HG03558 (cell line): ENCODE results near the gene MCRIP1.

ENCODE experiments used
- ATAC-seq: cut with Tn5 transposase; IDR thresholded peaks from one replicate; pipeline ENCODE4 v1.9.1; 2021; ENCODE audit warnings: moderate number of reproducible peaks; ENCODE audit not compliant: unreplicated experiment; ENCODE audit errors: extremely low read depth

The MCRIP1 gene

DNA sequence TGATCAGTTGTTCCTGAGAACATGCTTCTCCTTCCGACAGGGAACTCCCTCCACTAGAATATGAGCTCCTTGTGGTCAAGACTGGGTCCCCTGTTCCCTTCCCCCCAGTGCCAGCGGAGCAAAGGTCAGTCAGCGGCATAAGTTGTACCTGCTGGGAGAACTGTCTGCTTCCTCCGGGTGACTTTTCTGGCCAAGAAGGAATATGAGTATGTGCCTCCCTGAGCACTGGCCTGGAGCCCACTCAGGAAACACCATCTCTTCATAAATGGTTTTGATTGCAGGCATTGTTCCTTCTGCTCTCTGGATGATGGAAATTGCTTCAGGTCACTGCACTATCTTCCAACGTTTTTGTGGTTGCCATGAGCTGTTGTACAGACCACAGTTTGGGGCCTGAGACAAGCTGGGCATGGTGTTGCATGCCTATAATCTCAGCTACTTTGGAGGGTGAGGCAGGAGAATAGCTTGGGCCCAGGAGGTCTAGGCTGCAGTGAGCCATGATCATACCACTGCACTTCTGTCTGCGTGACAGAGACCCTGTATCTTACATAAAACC, 30.1 kb upstream of the MCRIP1 start:
- no peak for ATAC-seq

DNA sequence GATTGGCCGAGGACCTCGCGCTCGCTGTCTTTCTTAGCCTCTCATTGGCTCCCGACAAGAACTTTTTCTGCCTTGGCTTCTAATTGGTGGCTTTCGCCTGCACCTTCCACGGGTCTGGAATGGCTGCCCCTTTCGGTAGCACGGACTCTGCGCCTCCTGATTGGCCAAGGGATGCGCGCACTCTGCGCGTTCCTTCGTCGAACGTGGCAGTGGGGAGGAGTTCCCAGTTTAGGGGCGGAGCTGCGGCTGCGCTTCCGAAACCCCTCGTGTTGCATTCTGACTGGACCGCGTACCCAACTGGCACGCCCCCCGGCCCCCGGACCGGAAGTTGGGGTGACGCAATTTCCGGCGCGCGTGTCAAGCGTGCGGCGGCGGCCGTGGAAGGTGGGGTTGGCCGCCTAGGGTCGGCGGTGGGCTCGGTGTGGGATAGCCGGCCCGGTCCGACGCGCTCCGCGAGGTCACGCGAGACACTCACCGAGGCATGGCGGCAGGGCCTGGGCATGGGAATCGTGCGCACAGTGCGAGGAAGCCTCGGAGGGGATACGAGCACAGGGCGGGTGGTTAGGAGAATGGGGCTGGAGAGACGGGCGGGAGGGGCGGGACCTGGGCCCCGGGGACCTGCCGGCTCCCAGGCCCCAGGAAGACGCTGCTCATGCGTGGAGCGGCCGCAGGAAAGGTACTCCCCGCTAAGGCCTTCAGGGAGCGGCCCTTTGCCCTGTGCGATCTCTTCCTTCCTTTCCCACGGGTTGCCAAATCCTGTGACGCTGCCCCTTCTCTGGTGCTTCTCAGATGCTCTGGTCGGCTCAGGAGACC, 27.9 kb upstream of the MCRIP1 start:
- ATAC-seq, result peak; percentile 71

DNA sequence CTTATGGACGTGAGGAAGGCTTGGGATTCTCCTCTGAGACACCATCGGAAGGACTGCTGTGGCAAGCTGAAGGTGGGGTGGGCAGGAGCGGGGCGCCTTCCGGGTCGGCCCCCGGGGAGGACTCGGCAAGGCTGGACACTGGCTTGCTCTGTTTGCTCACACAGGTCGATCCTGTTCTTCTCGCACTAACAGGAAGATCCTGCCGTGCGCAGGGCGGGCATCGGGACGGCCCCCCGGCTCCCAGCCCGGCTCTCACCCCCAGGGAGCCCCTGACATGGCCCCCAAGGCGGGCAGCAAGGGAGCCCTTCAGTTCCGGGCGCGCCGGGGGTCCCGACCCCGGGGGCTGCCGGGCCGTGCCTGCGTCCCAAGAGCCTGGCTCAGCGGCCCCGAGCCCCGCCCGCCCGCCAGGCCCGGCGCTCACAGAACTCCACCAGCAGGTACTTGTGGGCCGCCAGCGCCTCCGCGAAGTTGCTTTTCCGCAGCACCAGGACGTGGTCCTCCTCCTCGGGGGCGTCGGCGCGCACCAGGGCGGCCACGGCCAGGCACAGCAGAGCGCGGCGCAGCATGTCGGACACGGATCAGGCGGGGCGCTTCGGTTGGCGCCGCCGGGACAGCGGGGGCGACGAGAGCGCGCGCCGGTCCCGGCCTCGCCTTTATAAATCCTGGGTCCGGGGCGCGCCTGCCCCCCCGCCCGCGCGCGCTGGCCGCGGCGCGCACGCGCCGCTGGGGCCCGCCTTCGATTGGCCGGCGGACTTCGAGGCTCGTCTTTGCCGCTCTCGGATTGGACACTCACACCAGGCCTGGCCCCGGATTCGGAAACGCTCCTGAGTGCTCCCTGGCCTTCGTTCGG, 27.0 kb upstream of the MCRIP1 start, which contains the start of gene P4HB:
Gene P4HB, minus strand, starts transcription at position 630 of the 850 bp plus-strand sequence. Its CDS starts 64 bp downstream, at position 566.
- ATAC-seq, result no peak

DNA sequence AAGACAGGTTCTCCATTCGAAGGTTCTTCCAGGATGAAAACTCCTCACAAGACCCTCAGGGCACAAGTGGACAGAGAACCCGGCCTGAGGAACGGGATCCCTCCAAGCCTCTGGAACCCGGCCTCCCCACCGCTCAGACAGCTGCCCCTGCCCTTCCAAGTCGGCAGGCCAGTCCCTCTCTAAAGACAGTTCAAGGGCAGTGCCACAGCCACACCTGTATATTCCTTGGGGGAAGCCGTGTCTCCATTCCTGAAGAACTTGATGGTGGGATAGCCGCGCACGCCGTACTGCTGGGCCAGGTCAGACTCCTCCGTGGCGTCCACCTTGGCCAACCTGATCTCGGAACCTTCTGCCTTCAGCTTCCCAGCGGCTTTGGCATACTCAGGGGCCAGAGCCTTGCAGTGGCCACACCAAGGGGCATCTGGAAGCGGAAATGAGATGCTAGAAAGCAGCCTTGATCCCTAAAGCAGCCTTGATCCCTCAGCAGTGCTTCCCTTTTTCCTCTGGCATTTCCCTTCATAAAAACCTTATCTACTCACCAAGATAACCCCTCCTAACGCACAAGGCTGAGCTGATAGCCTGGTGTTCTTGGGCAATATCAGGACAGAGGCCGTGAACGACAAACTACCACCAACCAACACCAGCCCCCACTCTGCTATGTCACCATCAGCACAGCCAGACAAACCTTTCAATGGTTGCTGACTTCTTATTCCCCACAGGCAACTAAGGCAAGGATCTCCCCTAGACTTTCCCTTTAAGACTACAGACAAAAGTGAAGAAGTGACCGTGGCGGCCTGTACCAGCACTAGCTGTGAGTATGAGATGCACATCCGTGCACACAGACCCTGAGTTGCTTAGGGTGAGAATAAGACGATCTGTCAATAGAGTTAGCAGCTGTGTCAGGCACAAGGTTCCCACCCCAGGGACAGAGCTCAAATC, 26.1 kb upstream of the MCRIP1 start:
- ATAC-seq, result no peak

DNA sequence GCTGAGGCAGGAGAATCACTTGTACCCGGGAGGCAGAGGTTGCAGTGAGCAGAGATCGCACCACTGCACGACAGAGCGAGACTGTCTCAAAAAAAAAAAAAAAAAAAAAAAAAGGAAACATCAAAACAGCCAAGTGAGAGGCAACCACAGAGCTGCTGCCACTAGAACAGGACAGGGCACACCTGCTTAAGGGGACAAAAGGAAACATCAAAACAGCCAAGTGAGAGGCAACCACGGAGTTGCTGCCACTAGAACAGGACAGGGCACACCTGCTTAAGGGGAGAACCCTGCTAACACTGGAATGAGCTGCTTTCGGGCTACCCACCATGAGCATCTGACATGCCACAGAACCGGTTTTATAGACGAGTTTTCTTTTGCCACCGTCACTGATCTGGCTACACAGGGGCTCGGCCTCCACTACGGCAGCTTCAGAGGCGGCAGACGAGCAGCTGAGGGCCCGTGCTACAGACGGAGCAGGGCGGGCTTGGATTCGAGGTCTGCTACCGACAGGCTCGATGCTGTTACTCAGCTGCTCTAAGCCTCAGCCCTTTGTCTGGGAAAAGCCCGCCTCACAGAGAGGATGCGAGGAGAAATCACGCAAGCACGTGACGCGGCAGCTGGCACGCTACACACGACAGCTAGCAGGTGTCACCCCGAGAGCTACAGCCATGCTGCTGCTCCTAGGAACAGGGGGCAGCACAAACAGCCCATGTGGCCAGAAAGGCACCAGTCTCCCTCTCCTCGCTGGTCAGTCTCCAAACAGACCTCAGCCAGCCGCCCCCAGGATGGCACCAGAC, 25.3 kb upstream of the MCRIP1 start:
- ATAC-seq, result no peak

DNA sequence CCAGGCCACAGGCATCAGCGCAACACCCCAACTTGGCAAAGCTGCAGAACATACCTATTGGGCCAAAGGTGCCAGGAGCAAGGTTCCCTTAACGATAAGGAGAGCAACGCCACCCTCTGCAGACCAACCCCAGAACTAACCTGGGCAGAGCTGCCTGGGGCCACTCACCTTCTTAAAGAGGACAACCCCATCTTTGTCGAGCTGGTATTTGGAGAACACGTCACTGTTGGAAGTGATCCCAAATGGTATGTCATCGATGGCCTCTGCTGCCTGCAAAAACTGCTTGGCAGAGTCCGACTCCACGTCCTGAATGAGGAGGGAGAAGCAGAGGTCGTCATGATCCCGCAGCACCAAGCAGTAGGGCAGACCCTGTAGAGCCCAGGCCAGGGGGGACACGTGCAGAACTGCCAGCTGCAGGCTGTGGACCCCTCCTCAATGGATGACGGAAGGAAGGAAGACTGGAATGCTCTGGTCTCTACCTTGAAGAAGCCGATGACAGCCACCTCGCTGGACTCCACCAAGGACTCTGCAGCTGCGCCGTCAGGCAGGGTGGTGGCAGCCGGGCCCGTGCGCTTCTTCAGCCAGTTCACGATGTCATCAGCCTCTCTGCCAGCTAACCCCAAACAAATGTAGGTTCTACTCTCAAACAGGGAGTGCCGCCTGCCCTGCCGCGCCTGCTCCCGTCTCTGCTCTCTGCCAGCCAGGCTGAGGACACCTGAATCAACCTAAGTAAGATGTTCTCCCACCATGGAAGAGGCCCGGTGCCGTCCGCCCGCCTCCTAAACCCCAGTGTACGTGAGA, 22.1 kb upstream of the MCRIP1 start:
- no peak for ATAC-seq

DNA sequence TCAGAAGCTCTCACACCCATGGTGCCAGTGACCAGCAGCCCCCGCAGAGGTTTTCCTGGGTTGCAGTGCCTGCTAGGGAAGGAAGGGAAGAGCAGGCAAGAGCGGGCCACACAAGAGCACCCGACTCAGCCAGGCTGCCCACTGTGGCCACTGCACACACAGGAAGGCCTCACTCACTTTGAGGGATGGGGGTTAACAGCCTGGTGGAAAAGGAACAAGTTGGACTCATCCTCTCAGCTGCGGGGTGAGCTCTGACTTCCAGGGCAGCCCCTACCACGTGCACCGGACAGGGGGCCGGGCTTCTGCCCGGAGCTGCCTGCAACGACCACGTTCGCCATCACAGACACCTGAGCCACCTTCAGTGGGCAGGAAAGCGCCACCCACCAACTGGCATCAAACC, 19.1 kb upstream of the MCRIP1 start:
- ATAC-seq, result no peak

DNA sequence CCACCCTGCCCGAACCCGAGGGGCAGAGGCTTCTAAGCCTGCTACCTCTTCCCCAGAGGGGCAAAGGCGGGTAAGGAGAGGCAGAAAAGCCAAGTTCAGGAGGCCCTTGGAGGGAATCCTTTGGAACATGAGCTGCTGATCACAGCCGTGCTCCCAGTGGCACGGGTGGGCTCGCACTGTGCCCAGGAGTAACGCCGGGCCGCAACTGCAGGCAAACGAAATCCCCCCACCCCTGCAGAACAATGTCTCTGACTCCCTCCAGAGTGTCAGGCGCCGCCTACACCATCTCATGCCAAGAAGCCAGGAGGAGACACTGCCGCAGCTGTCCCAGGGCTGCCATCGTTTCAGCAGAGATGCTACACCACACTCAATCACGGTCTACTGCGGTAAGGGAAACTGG, 18.3 kb upstream of the MCRIP1 start:
- no peak for ATAC-seq

DNA sequence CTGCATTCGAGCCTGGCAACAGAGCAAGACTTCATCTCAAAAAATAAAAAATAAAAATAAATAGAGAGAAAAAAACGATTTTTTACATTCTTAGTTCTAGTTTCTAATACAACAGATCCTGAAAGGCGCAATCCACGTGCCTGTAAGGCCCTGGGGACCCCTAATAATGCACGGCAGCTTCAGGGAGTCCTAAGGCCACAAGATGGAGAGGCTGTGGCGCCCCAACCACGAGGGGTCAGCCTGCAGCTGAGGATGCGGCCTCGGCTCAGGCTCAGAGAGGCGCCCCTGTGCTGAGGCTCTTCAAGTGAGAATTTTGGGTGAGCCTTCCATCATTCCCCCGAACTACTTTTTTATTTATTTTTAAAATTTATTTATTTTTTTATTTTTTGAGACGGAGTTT, 16.4 kb upstream of the MCRIP1 start:
- ATAC-seq, result no peak

DNA sequence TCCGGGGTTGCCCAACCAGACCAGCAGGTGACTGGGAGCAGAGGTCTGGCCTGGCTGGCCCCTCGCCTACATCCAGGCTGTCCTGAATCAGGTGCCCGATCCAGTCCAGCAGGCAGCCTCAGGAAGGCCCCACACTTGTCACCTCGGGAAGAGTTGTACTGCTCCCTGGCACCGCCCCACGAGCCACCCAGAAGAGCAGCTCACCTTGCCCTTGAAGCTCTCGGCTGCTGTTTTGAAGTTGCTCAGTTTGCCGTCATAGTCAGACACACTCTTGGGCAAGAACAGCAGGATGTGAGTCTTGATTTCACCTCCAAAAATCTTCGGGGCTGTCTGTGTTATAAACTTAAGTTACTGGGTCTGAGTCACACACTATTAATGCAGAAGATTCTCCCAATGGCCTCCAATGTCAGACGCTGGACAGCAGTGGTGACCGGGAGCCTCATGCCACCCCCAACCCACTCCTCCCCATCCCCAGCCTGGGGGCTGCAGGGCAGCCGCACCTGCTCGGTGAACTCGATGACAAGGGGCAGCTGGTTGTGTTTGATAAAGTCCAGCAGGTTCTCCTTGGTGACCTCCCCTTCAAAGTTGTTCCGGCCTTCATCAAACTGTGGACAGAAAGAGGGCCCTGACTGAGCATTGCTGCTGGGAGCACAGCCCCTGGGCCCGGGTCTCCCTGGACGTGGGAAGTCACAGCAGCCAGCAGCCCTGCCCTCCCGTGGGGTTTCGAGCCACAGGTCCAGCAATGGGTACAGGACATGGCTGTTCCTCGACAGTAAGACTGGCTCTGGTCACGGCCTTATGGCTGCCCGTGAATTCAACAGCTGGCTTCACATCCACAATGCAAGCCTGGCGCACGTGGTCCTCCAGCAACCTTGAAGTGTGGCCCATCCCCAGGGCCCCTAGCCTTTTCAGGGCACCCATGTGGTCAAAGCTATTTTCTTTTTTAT, 13.9 kb upstream of the MCRIP1 start:
- no peak for ATAC-seq

DNA sequence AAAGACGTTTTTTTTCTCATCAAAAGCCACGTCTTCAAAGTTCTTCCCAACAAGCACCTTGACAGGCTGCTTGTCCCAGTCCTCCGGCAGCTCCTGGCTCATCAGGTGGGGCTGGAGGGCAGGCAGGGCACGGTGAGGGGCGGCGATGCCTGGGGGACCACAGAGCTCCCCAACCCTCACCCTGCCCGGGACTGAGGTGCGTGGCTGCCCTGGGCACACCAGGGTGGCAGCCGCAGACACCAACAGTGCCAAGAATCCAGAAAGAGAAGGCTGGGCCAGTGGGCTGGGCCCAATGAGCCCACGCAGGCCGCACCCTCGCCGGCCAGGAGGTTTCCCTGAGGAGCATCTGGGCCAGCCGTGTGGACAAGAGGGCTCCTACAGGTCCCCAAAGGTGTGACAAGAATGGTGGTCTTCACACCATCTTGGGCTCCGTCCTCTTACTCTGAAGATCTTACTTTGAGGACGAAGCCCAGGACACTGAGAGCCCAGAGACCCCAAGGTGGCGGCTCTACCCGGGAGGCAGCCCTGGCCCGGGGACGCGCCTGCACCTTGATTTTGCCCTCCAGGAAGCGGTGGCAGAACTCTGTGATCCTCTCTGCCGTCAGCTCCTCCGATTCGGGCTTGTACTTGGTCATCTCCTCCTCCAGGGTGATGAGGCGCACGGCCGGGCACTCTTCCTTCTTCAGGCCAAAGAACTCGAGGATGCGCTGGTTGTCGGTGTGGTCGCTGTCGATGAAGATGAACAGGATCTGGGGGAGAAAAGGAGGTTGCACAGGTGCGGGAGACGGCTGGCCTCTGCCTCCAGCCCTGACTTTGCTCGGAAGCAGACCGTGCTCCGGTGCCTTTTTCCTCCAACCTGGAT, 13.0 kb upstream of the MCRIP1 start:
- no peak for ATAC-seq

DNA sequence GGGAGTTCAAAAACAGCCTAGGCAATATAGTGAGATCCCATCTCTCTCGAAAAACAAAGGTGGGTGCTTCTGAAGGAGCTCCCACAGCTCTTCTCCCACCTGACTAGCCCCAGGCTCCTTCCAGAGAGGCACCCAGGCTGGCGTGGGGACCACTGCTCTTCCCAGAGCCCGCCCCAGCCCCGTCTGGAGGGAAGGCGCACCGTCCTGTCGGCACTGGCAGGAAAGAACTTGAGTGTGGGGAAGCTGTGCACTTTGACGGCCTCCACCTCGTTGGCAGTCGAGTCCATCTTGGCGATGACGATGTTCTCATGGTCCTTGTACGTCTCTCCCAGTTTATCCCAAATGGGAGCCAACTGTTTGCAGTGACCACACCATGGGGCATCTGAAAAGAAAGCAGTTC, 12.3 kb upstream of the MCRIP1 start:
- ATAC-seq, result no peak

DNA sequence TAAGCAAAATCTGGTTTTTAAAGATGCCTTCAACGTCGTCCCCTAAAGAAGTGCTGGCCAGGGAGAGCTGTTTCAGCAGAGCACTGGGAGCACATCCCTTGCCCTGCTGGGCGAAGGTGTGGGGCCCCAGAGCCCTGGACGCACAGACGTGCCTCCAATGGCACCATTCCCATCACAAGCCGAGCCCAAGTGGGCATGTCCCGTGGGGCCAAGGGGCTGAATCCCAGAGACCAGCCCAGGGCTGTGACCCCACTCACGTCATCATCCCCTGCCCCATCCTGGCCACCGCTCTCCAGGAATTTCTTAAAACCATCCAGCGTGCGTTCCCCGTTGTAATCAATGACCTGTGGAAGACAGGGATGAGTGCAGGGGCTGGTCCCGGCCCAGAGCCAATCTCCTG, 11.8 kb upstream of the MCRIP1 start:
- ATAC-seq, result no peak

DNA sequence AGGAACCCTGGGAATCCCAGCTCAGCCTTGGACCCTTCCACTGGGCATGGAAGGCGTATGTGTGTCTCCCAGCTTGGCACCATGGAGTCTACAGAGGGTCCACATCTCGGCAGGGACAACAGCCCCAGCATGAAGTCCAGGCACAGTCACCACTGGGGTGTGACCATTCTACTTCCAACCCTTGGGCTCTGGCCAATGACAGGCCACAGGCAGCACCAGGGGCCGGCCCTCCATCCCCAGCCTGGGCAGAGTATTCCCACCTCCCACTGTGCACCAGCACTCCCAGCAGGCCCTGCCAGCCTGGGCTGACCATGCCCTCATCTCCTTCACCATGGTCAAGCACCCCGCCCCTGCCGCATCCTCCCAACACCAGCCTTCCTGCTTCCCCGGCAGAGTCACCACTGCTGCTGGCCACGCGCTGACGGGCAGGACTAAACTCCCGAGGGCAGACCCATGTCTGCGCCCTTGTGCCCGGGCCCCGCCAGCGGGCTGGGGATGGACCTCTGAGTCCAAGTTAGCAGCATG, 11.3 kb upstream of the MCRIP1 start:
- ATAC-seq, result no peak

DNA sequence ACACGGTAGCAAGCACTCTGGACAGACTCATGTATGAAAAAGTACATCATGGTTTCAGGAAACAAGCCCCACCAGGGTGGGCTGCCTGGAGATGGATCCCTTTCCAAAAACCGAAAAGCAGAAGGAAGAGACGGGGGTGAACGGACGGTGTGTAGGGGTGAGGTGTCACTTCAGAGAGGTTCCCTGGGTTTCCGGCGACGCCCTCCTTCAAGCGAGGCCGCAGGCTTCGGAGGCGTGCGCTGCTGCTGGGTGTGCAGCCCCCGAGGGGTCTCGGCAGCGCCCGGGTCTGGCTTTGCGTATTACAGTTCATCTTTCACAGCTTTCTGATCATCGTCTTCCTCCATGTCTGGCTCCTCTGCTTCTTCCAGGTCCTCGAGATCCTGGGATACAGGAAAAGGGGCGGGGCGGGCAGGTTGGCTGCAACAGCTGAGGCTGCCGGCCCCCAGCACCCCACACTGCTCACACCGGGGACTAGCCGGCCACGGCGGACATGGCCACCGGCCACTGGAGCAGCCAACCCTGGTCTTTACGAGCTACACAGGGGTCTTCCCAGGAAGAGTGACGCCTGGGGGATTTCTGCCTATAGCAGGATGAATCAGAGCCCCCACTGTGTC, 10.7 kb upstream of the MCRIP1 start:
- no peak for ATAC-seq
